Ovary (tissue), 3 donors: ENCODE data around the gene SLK.

Experiments used
- CTCF ChIP-seq, 3 donors: fragments of 450-650 bp in 2 of 3; fragments of 200-600 bp in 1 of 3; IDR thresholded peaks; one replicate each; pipeline versions ENCODE4 v1.5.1 to v1.8.0; 2016 to 2022; ENCODE audit warnings: antibody characterized with exemption in 3 of 3, mild to moderate bottlenecking in 1 of 3
- EP300 ChIP-seq: sonication (generic); formaldehyde crosslinking; IDR thresholded peaks from one replicate; pipeline ENCODE4 v1.6.1; 2017; ENCODE audit warnings: antibody characterized with exemption
- POLR2A ChIP-seq: fragments of 450-650 bp; IDR thresholded peaks from one replicate; pipeline ENCODE4 v1.6.1; 2017; ENCODE audit warnings: antibody characterized with exemption, mild to moderate bottlenecking, moderate library complexity
- donor health status: DM: no; HTN: no; CAD: no.

DNA sequence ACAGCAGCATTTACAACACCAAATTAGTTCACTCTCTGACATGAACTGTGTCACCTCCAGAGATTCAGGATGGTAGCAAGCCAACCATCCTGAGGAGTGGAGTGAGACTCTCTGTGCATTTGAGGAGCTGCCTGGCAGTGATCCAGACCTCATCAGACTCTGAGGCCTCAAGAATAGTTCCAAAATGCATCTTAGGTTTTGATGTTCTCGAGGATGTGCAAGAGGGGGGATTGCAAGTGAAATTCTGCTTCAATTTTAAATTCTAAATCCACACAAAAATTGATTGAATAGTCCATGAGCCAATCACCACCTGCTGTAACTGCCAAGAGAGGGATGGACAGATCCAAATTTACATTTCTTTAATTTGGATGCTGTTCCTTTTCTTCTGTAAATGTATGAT, 49.7 kb downstream of the SLK start:
- TF ChIP-seq CTCF (IDR thresholded peaks at IDR 0.05) (no peak), POLR2A (no peak), EP300 (no peak)
